NB4 (cell line): ENCODE results near the gene CORO2A.
A peak's percentile ranks its signal among the peaks of the same experiment; 100 is the strongest.

Experiments
- DNase-seq: peaks from one replicate; pipeline ENCODE4 v3.0.0; 2010; ENCODE audit warnings: low read depth
- H3K4me3 ChIP-seq: one replicate; pipeline ENCODE4 v1.5.1; 2011; ENCODE audit warnings: mild to moderate bottlenecking, low read depth, low read length, moderate library complexity
- MYC ChIP-seq: IDR thresholded peaks from 2 replicates; pipeline ENCODE4 v1.6.1; 2011; ENCODE audit warnings: low read depth, low read length
- POLR2A ChIP-seq: IDR thresholded peaks from 2 replicates; pipeline ENCODE4 v1.6.1; 2011; ENCODE audit warnings: mild to moderate bottlenecking; ENCODE audit not compliant: insufficient read length; ENCODE audit errors: extremely low read depth
- TF ChIP-seq, protein P1 (sequence below): IDR thresholded peaks from 2 replicates; pipeline ENCODE4 v1.6.1; 2011; ENCODE audit warnings: low read depth, low read length
- TF ChIP-seq, protein P2 (sequence below): IDR thresholded peaks from one replicate; pipeline ENCODE4 v1.5.1; 2012; ENCODE audit warnings: low read depth, low read length

Gene CORO2A

DNA sequence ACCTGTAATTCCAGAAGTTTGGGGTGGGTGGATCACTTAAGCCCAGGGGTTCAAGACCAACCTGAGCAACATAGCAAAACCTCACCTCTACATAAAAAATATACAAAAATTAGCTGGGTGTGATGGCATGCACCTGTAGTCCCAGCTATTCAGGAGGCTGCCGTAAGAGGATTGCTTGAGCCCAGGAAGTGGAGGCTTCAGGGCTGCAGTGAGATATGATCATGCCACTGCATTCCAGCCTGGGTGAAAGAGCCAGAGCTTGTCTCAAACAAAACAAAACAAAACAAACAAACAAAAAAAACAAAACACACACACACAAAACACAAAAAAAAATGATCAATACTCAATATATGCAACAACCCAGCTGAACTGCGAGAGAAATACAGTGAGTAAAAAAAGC, 44.0 kb downstream of the CORO2A start:
- no peak overlapping the region for H3K4me3 ChIP-seq
- TF ChIP-seq POLR2A: no peak
- TF ChIP-seq, protein P1, sequence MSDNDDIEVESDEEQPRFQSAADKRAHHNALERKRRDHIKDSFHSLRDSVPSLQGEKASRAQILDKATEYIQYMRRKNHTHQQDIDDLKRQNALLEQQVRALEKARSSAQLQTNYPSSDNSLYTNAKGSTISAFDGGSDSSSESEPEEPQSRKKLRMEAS: no peak
- TF ChIP-seq, protein P2, sequence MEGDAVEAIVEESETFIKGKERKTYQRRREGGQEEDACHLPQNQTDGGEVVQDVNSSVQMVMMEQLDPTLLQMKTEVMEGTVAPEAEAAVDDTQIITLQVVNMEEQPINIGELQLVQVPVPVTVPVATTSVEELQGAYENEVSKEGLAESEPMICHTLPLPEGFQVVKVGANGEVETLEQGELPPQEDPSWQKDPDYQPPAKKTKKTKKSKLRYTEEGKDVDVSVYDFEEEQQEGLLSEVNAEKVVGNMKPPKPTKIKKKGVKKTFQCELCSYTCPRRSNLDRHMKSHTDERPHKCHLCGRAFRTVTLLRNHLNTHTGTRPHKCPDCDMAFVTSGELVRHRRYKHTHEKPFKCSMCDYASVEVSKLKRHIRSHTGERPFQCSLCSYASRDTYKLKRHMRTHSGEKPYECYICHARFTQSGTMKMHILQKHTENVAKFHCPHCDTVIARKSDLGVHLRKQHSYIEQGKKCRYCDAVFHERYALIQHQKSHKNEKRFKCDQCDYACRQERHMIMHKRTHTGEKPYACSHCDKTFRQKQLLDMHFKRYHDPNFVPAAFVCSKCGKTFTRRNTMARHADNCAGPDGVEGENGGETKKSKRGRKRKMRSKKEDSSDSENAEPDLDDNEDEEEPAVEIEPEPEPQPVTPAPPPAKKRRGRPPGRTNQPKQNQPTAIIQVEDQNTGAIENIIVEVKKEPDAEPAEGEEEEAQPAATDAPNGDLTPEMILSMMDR: no peak
- TF ChIP-seq MYC: no peak
- DNase-seq: no peak

DNA sequence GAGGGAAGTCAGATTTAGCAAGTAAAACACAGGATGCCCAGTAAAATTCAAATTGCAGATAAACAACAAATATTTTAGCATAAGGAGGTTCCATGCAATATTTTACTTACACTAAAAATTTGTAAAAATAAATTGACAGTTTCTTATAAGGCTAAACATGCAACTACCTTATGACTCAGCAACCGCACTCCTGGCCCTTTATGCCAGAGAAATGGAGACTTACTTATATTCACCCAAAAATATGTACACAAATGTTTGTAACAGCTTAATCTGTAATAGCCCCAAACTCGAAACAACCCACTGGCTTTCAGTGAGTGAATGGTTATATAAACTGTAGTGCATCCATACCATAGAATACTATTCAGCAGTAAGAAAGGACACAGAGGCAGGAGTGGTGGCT, 44.9 kb downstream of the CORO2A start:
- DNase-seq: no peak
- H3K4me3 ChIP-seq: no peak overlapping the region
- TF ChIP-seq, protein P1: no peak
- TF ChIP-seq, protein P2: no peak
- TF ChIP-seq POLR2A (no peak), MYC (no peak)

DNA sequence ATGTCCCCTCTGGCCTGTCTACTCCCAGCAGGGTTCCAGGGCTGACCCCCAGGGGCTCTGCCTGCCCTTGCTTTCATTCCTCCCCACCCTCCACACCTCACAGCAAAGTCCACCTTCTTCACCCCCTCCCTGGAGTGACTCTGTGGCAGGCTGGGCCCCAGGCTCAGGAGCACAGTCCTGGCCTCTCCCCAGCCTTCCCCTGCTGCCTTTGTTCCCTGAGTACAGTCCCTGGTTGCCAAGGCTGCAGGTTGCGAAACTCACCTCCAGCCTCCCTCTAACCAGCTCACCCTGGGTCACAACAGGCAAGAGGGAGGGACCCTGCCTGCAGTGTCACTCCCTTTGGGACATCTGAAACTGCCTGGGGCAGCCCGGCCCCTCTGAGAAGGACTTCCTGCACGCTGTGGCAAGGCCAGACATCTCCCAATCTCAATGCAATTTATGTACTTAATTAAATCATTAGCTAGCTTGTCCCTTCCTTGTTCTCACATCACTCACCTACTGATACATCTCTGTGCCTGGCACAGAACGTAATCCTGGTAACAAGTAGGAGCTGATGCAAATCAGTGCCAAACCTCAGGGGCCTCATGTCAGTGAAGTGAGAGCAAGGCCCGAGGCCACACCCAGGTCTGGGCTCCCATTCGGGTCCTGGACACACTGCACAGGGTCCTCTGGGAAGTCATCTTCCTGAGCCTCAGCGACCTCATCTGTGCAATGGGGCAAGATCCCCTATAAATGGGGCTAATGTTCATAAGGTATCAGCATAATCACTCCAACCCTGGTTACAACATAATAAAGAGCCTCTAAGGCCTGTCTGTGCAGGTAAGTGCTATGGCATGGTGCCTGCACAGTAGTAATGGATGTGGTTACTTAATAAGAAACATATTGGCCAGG, 46.1 kb downstream of the CORO2A start:
- no peak overlapping the region for H3K4me3 ChIP-seq
- DNase-seq: peak; percentile 97
- TF ChIP-seq MYC (peak; percentile 46; the same call in 1 of the 2 replicates), POLR2A (no peak)
- TF ChIP-seq, protein P2: no peak
- TF ChIP-seq, protein P1: peak; percentile 49

DNA sequence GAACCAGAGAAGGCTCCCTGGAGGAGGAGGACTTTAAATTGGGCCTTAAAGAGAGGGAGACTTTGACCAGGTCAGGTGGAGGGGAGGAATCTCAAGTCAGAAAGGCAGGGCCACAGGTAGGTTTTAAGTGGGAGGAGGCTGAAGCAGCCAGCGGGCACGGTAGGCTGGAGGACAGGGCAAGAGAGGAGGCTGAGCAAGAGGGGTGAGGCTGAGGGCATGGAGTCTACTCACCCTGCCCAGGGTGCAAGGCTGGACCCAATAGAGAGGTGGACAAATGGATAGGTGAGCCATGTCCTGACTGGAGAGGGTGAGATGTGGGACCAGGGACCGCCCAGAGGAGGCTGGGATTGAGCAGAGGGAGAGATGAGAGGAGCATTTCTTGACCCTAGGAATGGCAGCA, 47.8 kb downstream of the CORO2A start:
- TF ChIP-seq, protein P2: no peak
- TF ChIP-seq, protein P1: no peak
- TF ChIP-seq POLR2A (no peak), MYC (no peak)
- no peak for DNase-seq
- no peak overlapping the region for H3K4me3 ChIP-seq

DNA sequence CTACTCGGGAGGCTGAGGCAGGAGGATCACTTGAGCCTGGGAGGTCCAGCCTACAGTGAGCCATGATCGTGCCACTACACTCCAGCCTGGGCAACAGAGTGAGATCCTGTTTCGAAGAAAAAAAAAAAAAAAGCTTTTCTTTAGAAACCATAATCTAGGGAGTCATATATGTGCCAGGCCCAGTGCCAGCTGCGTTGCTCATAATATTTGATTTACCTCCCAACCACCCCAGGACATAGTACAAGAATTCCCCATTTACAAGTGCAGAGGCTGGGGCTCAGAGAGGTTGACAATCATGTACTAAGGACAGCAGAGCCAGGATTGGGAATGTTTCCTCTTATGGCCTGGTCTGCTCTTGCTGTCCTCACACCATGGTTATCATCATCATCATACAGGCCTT, 48.4 kb downstream of the CORO2A start:
- no peak for DNase-seq

More for the DNA sequence above, 48.4 kb downstream of the CORO2A start:
- H3K4me3 ChIP-seq: no peak overlapping the region
- TF ChIP-seq, protein P1: no peak
- TF ChIP-seq MYC: no peak
- TF ChIP-seq, protein P2: no peak
- no peak for TF ChIP-seq POLR2A
